Nasal cavity respiratory epithelium epithelial cell of viscerocranial mucosa (primary cell): ENCODE data around the gene PDGFRA. TPM values are rescaled to one million over a fixed set of nuclear protein-coding genes. Genes with fewer than 3 reads are reported as not detected.

Source experiments
- total RNA-seq: library from RNA; depleted of rRNA; stranded (reverse); fragments of >200 nt; gene quantifications from 2 replicates; pipeline ENCODE4 v1.2.3, GENCODE V29; 2014

PDGFRA gene
- 0.36 TPM in 1 of 2 replicates, not detected in the other for total RNA-seq

GRCh38 chr4:54228961-54229501 is at the start of gene PDGFRA:
Gene PDGFRA (plus strand): TSS chr4:54229293. CDS start chr4:54258769, 29,476 bp downstream.

Other genes starting within 250 kb of the PDGFRA start
- gene CHIC2, start 164.7 kb upstream of the PDGFRA start, total RNA-seq: 31.5 and 37.9 TPM in 2 replicates
- not detected in 2 replicates for gene GSX2, start 129.1 kb upstream of the PDGFRA start, total RNA-seq